CD4-positive, alpha-beta T cell (primary cell): ENCODE data around the gene PLA2R1. TPM values are rescaled to one million over a fixed set of nuclear protein-coding genes. Genes with fewer than 3 reads are reported as not detected.

Source experiments
- ATAC-seq: fragments of 200-7000 bp; cut with Tn5 transposase; one replicate; pipeline ENCODE4 v1.10.0; 2022; ENCODE audit warnings: mild to moderate bottlenecking; ENCODE audit not compliant: poor library complexity
- CTCF ChIA-PET: fragments of 350-600 bp; sonication (Branson Sonifier 250); formaldehyde crosslinking; loops from one replicate; lab custom pipeline; 2021; ENCODE audit warnings: antibody characterized with exemption, inconsistent platforms; lab: Charles Lee
- POLR2A ChIA-PET: fragments of 350-600 bp; sonication (Branson Sonifier 250); formaldehyde crosslinking; loops from one replicate; lab custom pipeline; 2021; ENCODE audit warnings: antibody characterized with exemption, inconsistent platforms; lab: Charles Lee
- DNase-seq, 14 experiments: peaks; one replicate each; pipeline ENCODE4 v3.0.0-alpha.2; 2013 to 2020; ENCODE audit warnings: mixed read lengths in 2 of 14
- H3K27ac ChIP-seq, 2 donors: one replicate each; pipeline versions ENCODE4 v1.5.1 to v1.7.0; 2013; ENCODE audit warnings: low read length in 2 of 2, low read depth in 1 of 2, mild to moderate bottlenecking in 1 of 2
- H3K27me3 ChIP-seq, 2 experiments: 1 replicate in 1 of 2; 2 replicates in 1 of 2; pipeline versions ENCODE4 v1.6.1 to v1.7.0; 2013; ENCODE audit warnings: low read length in 2 of 2, control low read depth in 1 of 2, mild to moderate bottlenecking in 1 of 2, moderate library complexity in 1 of 2; ENCODE audit not compliant: insufficient read depth in 2 of 2, control insufficient read depth in 1 of 2
- H3K36me3 ChIP-seq: one replicate; pipeline ENCODE4 v1.6.1; 2013; ENCODE audit warnings: low read length, control low read depth; ENCODE audit not compliant: insufficient read depth
- H3K4me1 ChIP-seq: one replicate; pipeline ENCODE4 v1.6.1; 2013; ENCODE audit warnings: low read length, control low read depth; ENCODE audit not compliant: insufficient read depth
- H3K4me3 ChIP-seq: one replicate; pipeline ENCODE4 v1.5.1; 2013; ENCODE audit warnings: mild to moderate bottlenecking, low read length, moderate library complexity
- H3K9me3 ChIP-seq, 2 experiments: 1 replicate in 1 of 2; 2 replicates in 1 of 2; pipeline versions ENCODE4 v1.6.1 to v1.7.0; 2013; ENCODE audit warnings: low read length in 2 of 2, mild to moderate bottlenecking in 2 of 2, control low read depth in 1 of 2, moderate library complexity in 1 of 2; ENCODE audit not compliant: control insufficient read depth in 1 of 2, insufficient read depth in 1 of 2
- H3K27ac Mint-ChIP-seq: one replicate; pipeline ENCODE4 v1.8.0; 2020; ENCODE audit warnings: mixed read lengths
- H3K27me3 Mint-ChIP-seq: one replicate; pipeline ENCODE4 v1.8.0; 2021; ENCODE audit warnings: mixed read lengths
- H3K36me3 Mint-ChIP-seq: one replicate; pipeline ENCODE4 v1.8.0; 2021; ENCODE audit warnings: low read depth, mixed read lengths
- H3K4me1 Mint-ChIP-seq: one replicate; pipeline ENCODE4 v1.8.0; 2021; ENCODE audit warnings: low read depth, mixed read lengths
- H3K4me3 Mint-ChIP-seq: one replicate; pipeline ENCODE4 v1.8.0; 2020; ENCODE audit warnings: mild to moderate bottlenecking, mixed read lengths
- H3K9me3 Mint-ChIP-seq: one replicate; pipeline ENCODE4 v1.8.0; 2020; ENCODE audit warnings: mixed read lengths
- CTCF ChIP-seq: fragments of 200-600 bp; IDR thresholded peaks from one replicate; pipeline ENCODE4 v1.8.0; 2022; ENCODE audit warnings: antibody characterized with exemption, mild to moderate bottlenecking
- intact Hi-C, 2 experiments: fragments of 100-400 bp; cut with DNase I in 1 of 2; cut with micrococcal nuclease in 1 of 2; formaldehyde crosslinking; loops; one replicate each; pipeline versions ENCODE4 v1.15.1 to v1.9.0; 2023 to 2025; cut with DNase I, micrococcal nuclease
- total RNA-seq, 174 experiments: library from RNA in 2 of 174; stranded (reverse) in 2 of 174; gene quantifications; one replicate each; pipeline ENCODE4 v1.2.3 and lab custom pipeline; 2021 to 2026

The PLA2R1 gene
- total RNA-seq, 2 experiments from 2014 or later, result not detected

GRCh38 chr2:160036736-160037135, 25.7 kb downstream of the PLA2R1 start:
- Histone ChIP-seq H3K36me3 (no peaks in the 10 kb centered on the region), H3K27ac (no peak overlapping the region), H3K9me3 (no peaks in the 10 kb centered on the region), H3K4me1 (no peaks in the 10 kb centered on the region), H3K4me3 (no peak overlapping the region), H3K27me3 (no peaks in the 10 kb centered on the region)
- no peak for ATAC-seq
- Mint-ChIP-seq H3K27ac (no peak overlapping the region), H3K9me3 (no peaks in the 10 kb centered on the region), H3K4me1 (no peaks in the 10 kb centered on the region), H3K4me3 (no peak overlapping the region), H3K27me3 (no peaks in the 10 kb centered on the region), H3K36me3 (no peaks in the 10 kb centered on the region)
- intact Hi-C loops, result no loop called here
- no peak for TF ChIP-seq CTCF
- ChIA-PET CTCF (no interaction called here), POLR2A (interaction anchor here (0.6 kb wide), 1 partner anchor 581 kb away, joined by 3 read pairs; no protein-coding TSS in a partner anchor)
- no peak for DNase-seq

- no peak overlapping the region for H3K4me3 ChIP-seq
- intact Hi-C loops, result no loop called here
- no peaks in the 10 kb centered on the region for H3K36me3 ChIP-seq
Measured at GRCh38 chr2:160035125-160035524, 27.3 kb downstream of the PLA2R1 start.

GRCh38 chr2:160034396-160034795, 28.0 kb downstream of the PLA2R1 start:
- H3K27ac Mint-ChIP-seq, result no peak overlapping the region
- TF ChIP-seq CTCF, result no peak
- CTCF ChIA-PET, result no interaction called here
- no peaks in the 10 kb centered on the region for H3K36me3 Mint-ChIP-seq
- Histone ChIP-seq H3K27ac (no peak overlapping the region), H3K4me3 (no peak overlapping the region), H3K36me3 (no peaks in the 10 kb centered on the region), H3K9me3 (no peaks in the 10 kb centered on the region), H3K4me1 (no peaks in the 10 kb centered on the region), H3K27me3 (no peaks in the 10 kb centered on the region)
- no peak for DNase-seq
- H3K9me3 Mint-ChIP-seq, result no peaks in the 10 kb centered on the region
- H3K4me3 Mint-ChIP-seq, result no peak overlapping the region
- no peak for ATAC-seq
- POLR2A ChIA-PET, result no interaction called here
- H3K4me1 Mint-ChIP-seq, result no peaks in the 10 kb centered on the region
- no peaks in the 10 kb centered on the region for H3K27me3 Mint-ChIP-seq
- intact Hi-C loops, result no loop called here

More at GRCh38 chr2:160035125-160035524, 27.3 kb downstream of the PLA2R1 start:
- H3K9me3 ChIP-seq, result no peaks in the 10 kb centered on the region
- no peak overlapping the region for H3K4me3 Mint-ChIP-seq
- DNase-seq (no peak), ATAC-seq (no peak)
- no peaks in the 10 kb centered on the region for H3K9me3 Mint-ChIP-seq
- H3K27ac ChIP-seq, result no peak overlapping the region
- ChIA-PET POLR2A (no interaction called here), CTCF (no interaction called here)
- no peaks in the 10 kb centered on the region for H3K36me3 Mint-ChIP-seq
- no peaks in the 10 kb centered on the region for H3K27me3 Mint-ChIP-seq
- no peak overlapping the region for H3K27ac Mint-ChIP-seq
- no peaks in the 10 kb centered on the region for H3K4me1 ChIP-seq
- no peaks in the 10 kb centered on the region for H3K27me3 ChIP-seq
- H3K4me1 Mint-ChIP-seq, result no peaks in the 10 kb centered on the region
- TF ChIP-seq CTCF, result no peak
